Measurements from ENCODE around the gene NCOR1.

DNA sequence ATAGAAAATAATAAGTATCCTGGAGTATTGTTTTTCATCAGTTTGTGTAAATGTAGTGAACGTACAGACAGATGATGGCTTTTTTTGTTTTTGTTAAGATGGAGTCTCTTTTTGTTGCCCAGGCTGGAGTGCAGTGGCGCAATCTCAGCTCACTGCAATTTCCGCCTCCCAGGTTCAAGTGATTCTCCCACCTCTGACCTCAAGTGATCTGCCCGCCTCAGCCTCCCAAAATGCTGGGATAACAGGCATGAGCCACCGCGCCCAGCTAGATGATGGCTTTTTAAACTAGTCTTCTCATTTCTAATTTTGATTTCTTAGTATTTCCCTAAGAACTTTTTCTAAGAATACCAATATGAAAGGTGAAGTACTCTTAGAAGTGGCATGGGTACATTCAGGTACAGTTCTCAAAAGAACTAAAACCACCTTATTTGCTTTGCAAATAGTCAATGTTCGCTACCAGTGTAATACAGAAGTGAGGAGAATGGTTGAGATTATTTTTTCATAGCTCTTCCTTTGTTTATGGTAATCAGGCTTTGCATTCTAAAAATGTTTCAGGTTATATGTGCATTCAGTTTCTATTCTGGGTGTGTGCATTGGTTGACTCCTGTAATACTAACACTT is 181.5 kb downstream of the NCOR1 start:
- TF ChIP-seq EZH2 (IDR thresholded peaks at IDR 0.05; ENCODE audit: insufficient read depth, poor library complexity, severe bottlenecking), result no peak
- TF ChIP-seq EZH2phosphoT487 (IDR thresholded peaks at IDR 0.05; ENCODE audit: insufficient read depth, low read depth), result no peak

Data from GM23248 (cell line).